CD4-positive, alpha-beta T cell (primary cell): ENCODE results near the gene DNAJC5G. TPM values are rescaled to one million over a fixed set of nuclear protein-coding genes. Genes with fewer than 3 reads are reported as not detected.

ENCODE experiments used
- ATAC-seq: fragments of 200-7000 bp; cut with Tn5 transposase; one replicate; pipeline ENCODE4 v1.10.0; 2022; ENCODE audit warnings: mild to moderate bottlenecking; ENCODE audit not compliant: poor library complexity
- CTCF ChIA-PET: fragments of 350-600 bp; sonication (Branson Sonifier 250); formaldehyde crosslinking; loops from one replicate; lab custom pipeline; 2021; ENCODE audit warnings: antibody characterized with exemption, inconsistent platforms; lab: Charles Lee
- POLR2A ChIA-PET: fragments of 350-600 bp; sonication (Branson Sonifier 250); formaldehyde crosslinking; loops from one replicate; lab custom pipeline; 2021; ENCODE audit warnings: antibody characterized with exemption, inconsistent platforms; lab: Charles Lee
- DNase-seq, 14 experiments: peaks; one replicate each; pipeline ENCODE4 v3.0.0-alpha.2; 2013 to 2020; ENCODE audit warnings: mixed read lengths in 2 of 14
- H3K27ac ChIP-seq, 2 donors: one replicate each; pipeline versions ENCODE4 v1.5.1 to v1.7.0; 2013; ENCODE audit warnings: low read length in 2 of 2, low read depth in 1 of 2, mild to moderate bottlenecking in 1 of 2
- H3K27me3 ChIP-seq, 2 experiments: 1 replicate in 1 of 2; 2 replicates in 1 of 2; pipeline versions ENCODE4 v1.6.1 to v1.7.0; 2013; ENCODE audit warnings: low read length in 2 of 2, control low read depth in 1 of 2, mild to moderate bottlenecking in 1 of 2, moderate library complexity in 1 of 2; ENCODE audit not compliant: insufficient read depth in 2 of 2, control insufficient read depth in 1 of 2
- H3K36me3 ChIP-seq: one replicate; pipeline ENCODE4 v1.6.1; 2013; ENCODE audit warnings: low read length, control low read depth; ENCODE audit not compliant: insufficient read depth
- H3K4me1 ChIP-seq: one replicate; pipeline ENCODE4 v1.6.1; 2013; ENCODE audit warnings: low read length, control low read depth; ENCODE audit not compliant: insufficient read depth
- H3K4me3 ChIP-seq: one replicate; pipeline ENCODE4 v1.5.1; 2013; ENCODE audit warnings: mild to moderate bottlenecking, low read length, moderate library complexity
- H3K9me3 ChIP-seq, 2 experiments: 1 replicate in 1 of 2; 2 replicates in 1 of 2; pipeline versions ENCODE4 v1.6.1 to v1.7.0; 2013; ENCODE audit warnings: low read length in 2 of 2, mild to moderate bottlenecking in 2 of 2, control low read depth in 1 of 2, moderate library complexity in 1 of 2; ENCODE audit not compliant: control insufficient read depth in 1 of 2, insufficient read depth in 1 of 2
- H3K27ac Mint-ChIP-seq: one replicate; pipeline ENCODE4 v1.8.0; 2020; ENCODE audit warnings: mixed read lengths
- H3K27me3 Mint-ChIP-seq: one replicate; pipeline ENCODE4 v1.8.0; 2021; ENCODE audit warnings: mixed read lengths
- H3K36me3 Mint-ChIP-seq: one replicate; pipeline ENCODE4 v1.8.0; 2021; ENCODE audit warnings: low read depth, mixed read lengths
- H3K4me1 Mint-ChIP-seq: one replicate; pipeline ENCODE4 v1.8.0; 2021; ENCODE audit warnings: low read depth, mixed read lengths
- H3K4me3 Mint-ChIP-seq: one replicate; pipeline ENCODE4 v1.8.0; 2020; ENCODE audit warnings: mild to moderate bottlenecking, mixed read lengths
- H3K9me3 Mint-ChIP-seq: one replicate; pipeline ENCODE4 v1.8.0; 2020; ENCODE audit warnings: mixed read lengths
- CTCF ChIP-seq: fragments of 200-600 bp; IDR thresholded peaks from one replicate; pipeline ENCODE4 v1.8.0; 2022; ENCODE audit warnings: antibody characterized with exemption, mild to moderate bottlenecking
- intact Hi-C, 2 experiments: fragments of 100-400 bp; cut with DNase I in 1 of 2; cut with micrococcal nuclease in 1 of 2; formaldehyde crosslinking; loops; one replicate each; pipeline versions ENCODE4 v1.15.1 to v1.9.0; 2023 to 2025; cut with DNase I, micrococcal nuclease
- total RNA-seq, 174 experiments: library from RNA in 2 of 174; stranded (reverse) in 2 of 174; gene quantifications; one replicate each; pipeline ENCODE4 v1.2.3 and lab custom pipeline; 2021 to 2026

The DNAJC5G gene
- total RNA-seq, 2 experiments from 2014 or later, result not detected

GRCh38 chr2:27231921-27232320, 43.3 kb upstream of the DNAJC5G start:
- no peak for DNase-seq
- no peak for ATAC-seq
- Mint-ChIP-seq H3K4me3 (no peak overlapping the region), H3K36me3 (peaks cover 88% of the 10 kb centered on the region), H3K27me3 (no peaks in the 10 kb centered on the region), H3K27ac (no peak overlapping the region), H3K4me1 (no peaks in the 10 kb centered on the region), H3K9me3 (no peaks in the 10 kb centered on the region)
- H3K4me1 ChIP-seq, result no peaks in the 10 kb centered on the region
- peaks cover 89% of the 10 kb centered on the region for H3K36me3 ChIP-seq
- H3K4me3 ChIP-seq, result no peak overlapping the region
- POLR2A ChIA-PET, result no interaction called here
- no peaks in the 10 kb centered on the region for H3K9me3 ChIP-seq
- TF ChIP-seq CTCF, result no peak
- H3K27ac ChIP-seq, result no peak overlapping the region
- no peaks in the 10 kb centered on the region for H3K27me3 ChIP-seq
- intact Hi-C loops, result no loop called here
- CTCF ChIA-PET, result no interaction called here

- Mint-ChIP-seq H3K27me3 (no peaks in the 10 kb centered on the region), H3K4me1 (no peaks in the 10 kb centered on the region), H3K9me3 (no peaks in the 10 kb centered on the region), H3K36me3 (peaks cover 87% of the 10 kb centered on the region), H3K27ac (no peak overlapping the region), H3K4me3 (no peak overlapping the region)
- H3K9me3 ChIP-seq, result no peaks in the 10 kb centered on the region
- no peak for DNase-seq
- ChIA-PET POLR2A (no interaction called here), CTCF (no interaction called here)
- H3K27me3 ChIP-seq, result no peaks in the 10 kb centered on the region
- no peak for ATAC-seq
- H3K4me3 ChIP-seq, result no peak overlapping the region
- no peak for TF ChIP-seq CTCF
- intact Hi-C loops, result no loop called here
- H3K4me1 ChIP-seq, result no peaks in the 10 kb centered on the region
- H3K27ac ChIP-seq, result no peak overlapping the region
- peaks cover 88% of the 10 kb centered on the region for H3K36me3 ChIP-seq
These were observed 41.9 kb upstream of the DNAJC5G start for GRCh38 chr2:27233341-27233740.

- H3K27me3 Mint-ChIP-seq, result no peaks in the 10 kb centered on the region
- H3K36me3 Mint-ChIP-seq, result peaks cover 94% of the 10 kb centered on the region
These were observed 39.1 kb upstream of the DNAJC5G start for GRCh38 chr2:27236136-27236535.

More at GRCh38 chr2:27236136-27236535, 39.1 kb upstream of the DNAJC5G start:
- Histone ChIP-seq H3K4me3 (no peak overlapping the region), H3K27ac (no peak overlapping the region), H3K4me1 (no peaks in the 10 kb centered on the region), H3K27me3 (no peaks in the 10 kb centered on the region), H3K36me3 (peaks cover 91% of the 10 kb centered on the region), H3K9me3 (no peaks in the 10 kb centered on the region)
- DNase-seq (no peak), ATAC-seq (no peak)
- no peak overlapping the region for H3K27ac Mint-ChIP-seq
- CTCF ChIA-PET, result interaction anchor here (0.8 kb wide), 1 partner anchor 67 kb away, joined by 3 read pairs; no protein-coding TSS in a partner anchor
- TF ChIP-seq CTCF, result no peak
- intact Hi-C loops, result no loop called here
- POLR2A ChIA-PET, result interaction anchor here (1.6 kb wide), 1 partner anchor 24 kb away, joined by 3 read pairs; the partner anchor contains the start of gene SLC5A6
- no peak overlapping the region for H3K4me3 Mint-ChIP-seq
- no peaks in the 10 kb centered on the region for H3K9me3 Mint-ChIP-seq
- no peaks in the 10 kb centered on the region for H3K4me1 Mint-ChIP-seq
